ENCODE results near the gene AKTIP. TPM values are rescaled to one million over a fixed set of nuclear protein-coding genes. Genes with fewer than 3 reads are reported as not detected.

Gene AKTIP
- total RNA-seq, 1 experiment from 2014 or later = 26.1 TPM

DNA sequence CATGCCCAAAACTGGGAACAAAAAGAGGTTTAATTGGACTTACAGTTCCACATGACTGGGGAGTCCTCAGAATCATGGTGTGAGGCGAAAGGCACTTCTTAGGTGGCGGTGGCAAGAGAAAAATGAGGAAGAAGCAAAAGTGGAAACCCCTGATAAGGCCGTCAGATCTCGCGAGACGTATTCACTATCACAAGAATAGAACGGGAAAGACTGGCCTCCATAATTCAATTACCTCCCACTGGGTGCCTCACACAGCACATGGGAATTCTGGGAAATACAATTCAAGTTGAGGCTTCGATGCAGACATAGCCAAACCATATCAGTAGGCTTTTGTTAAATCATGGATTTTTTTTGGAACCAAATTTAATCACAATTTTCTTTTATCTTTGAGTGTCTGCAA, 44.4 kb downstream of the AKTIP start:
- no peaks in the 10 kb centered on the region for H3K9me3 ChIP-seq (ENCODE audit: control insufficient read depth, insufficient read depth, low read depth, low read length)
- no peaks in the 10 kb centered on the region for H3K27me3 ChIP-seq (ENCODE audit: control insufficient read depth, insufficient read depth, low read length)
- H3K27ac ChIP-seq (ENCODE audit: low read length) = no peak overlapping the region
- no peaks in the 10 kb centered on the region; the same call in 1 of the 2 replicates for H3K36me3 ChIP-seq (ENCODE audit: control insufficient read depth, insufficient read depth, low read length)
- H3K4me3 ChIP-seq (ENCODE audit: low read depth in 2 of 2, low read length in 2 of 2) = no peak overlapping the region
- BruUV-seq (replicated peaks) = no TSS peak
- in situ Hi-C loops (cut with HindIII; ENCODE audit: low pct_unique_long_range_greater_than_20kb, low sequenced_read_pairs) = no loop called here
- intact Hi-C loops (cut with micrococcal nuclease; ENCODE audit: unreplicated experiment) = no loop called here
- no peak for ATAC-seq
- TF ChIP-seq TCF7L2 (IDR thresholded peaks at IDR 0.05; ENCODE audit: low read depth, low read length) = no peak
- TF ChIP-seq REST (IDR thresholded peaks at IDR 0.05; ENCODE audit: insufficient read depth in 1 of 2, low read depth in 2 of 2, low read length in 1 of 2) = no peak
- no peak for TF ChIP-seq CTCF (IDR thresholded peaks at IDR 0.05)
- no peak for TF ChIP-seq SIN3A (IDR thresholded peaks at IDR 0.05; ENCODE audit: borderline replicate concordance, insufficient read depth, low read depth, low read length)
- no peak for TF ChIP-seq POLR2AphosphoS5 (IDR thresholded peaks at IDR 0.05; ENCODE audit: low read depth, low read length)
- ChIA-PET CTCF (no interaction called here), POLR2A (no interaction called here)
- no peaks in the 10 kb centered on the region for H3K4me1 ChIP-seq (ENCODE audit: control insufficient read depth, insufficient read depth, low read length)
- DNase-seq (ENCODE audit: low read depth, low spot score) = no peak

DNA sequence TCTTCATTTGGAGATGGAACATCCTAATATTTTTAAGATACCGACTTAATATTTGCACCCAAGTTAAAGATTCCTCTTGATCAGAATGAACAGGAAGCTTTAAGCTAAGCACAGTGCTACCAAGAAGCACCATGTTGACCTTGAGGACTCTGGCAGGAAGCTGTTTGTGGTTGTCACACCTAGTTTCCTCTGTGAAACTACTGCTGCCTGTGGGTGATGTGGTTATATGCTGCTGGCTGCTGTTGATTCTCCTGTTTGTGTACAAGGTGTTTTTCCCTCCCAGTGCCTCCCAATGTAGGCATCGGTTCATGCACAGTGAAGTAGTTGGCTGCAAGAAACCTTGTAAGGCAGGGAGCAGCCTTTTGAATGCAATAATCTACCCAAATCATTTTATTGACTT, 45.3 kb downstream of the AKTIP start:
- DNase-seq (ENCODE audit: low read depth, low spot score) (no peak), ATAC-seq (no peak)
- H3K9me3 ChIP-seq (ENCODE audit: control insufficient read depth, insufficient read depth, low read depth, low read length) = no peaks in the 10 kb centered on the region
- no peaks in the 10 kb centered on the region; the same call in 1 of the 2 replicates for H3K36me3 ChIP-seq (ENCODE audit: control insufficient read depth, insufficient read depth, low read length)
- H3K4me3 ChIP-seq (ENCODE audit: low read depth in 2 of 2, low read length in 2 of 2) = no peak overlapping the region
- TF ChIP-seq POLR2AphosphoS5 (IDR thresholded peaks at IDR 0.05; ENCODE audit: low read depth, low read length) (no peak), CTCF (IDR thresholded peaks at IDR 0.05) (no peak), SIN3A (IDR thresholded peaks at IDR 0.05; ENCODE audit: borderline replicate concordance, insufficient read depth, low read depth, low read length) (no peak), TCF7L2 (IDR thresholded peaks at IDR 0.05; ENCODE audit: low read depth, low read length) (no peak), REST (IDR thresholded peaks at IDR 0.05; ENCODE audit: insufficient read depth in 1 of 2, low read depth in 2 of 2, low read length in 1 of 2) (no peak)
- ChIA-PET POLR2A (no interaction called here), CTCF (no interaction called here)
- H3K27ac ChIP-seq (ENCODE audit: low read length) = no peak overlapping the region
- in situ Hi-C loops (cut with HindIII; ENCODE audit: low pct_unique_long_range_greater_than_20kb, low sequenced_read_pairs) (no loop called here), intact Hi-C loops (cut with micrococcal nuclease; ENCODE audit: unreplicated experiment) (no loop called here)
- no peaks in the 10 kb centered on the region for H3K4me1 ChIP-seq (ENCODE audit: control insufficient read depth, insufficient read depth, low read length)
- no peaks in the 10 kb centered on the region for H3K27me3 ChIP-seq (ENCODE audit: control insufficient read depth, insufficient read depth, low read length)
- BruUV-seq (replicated peaks) = no TSS peak

Data from Panc1 (cell line).